ENCODE results near the gene ZNF76. TPM values are rescaled to one million over a fixed set of nuclear protein-coding genes. Genes with fewer than 3 reads are reported as not detected.

The ZNF76 gene
- total RNA-seq, 1 donor from 2014 or later: 57.9 TPM

DNA sequence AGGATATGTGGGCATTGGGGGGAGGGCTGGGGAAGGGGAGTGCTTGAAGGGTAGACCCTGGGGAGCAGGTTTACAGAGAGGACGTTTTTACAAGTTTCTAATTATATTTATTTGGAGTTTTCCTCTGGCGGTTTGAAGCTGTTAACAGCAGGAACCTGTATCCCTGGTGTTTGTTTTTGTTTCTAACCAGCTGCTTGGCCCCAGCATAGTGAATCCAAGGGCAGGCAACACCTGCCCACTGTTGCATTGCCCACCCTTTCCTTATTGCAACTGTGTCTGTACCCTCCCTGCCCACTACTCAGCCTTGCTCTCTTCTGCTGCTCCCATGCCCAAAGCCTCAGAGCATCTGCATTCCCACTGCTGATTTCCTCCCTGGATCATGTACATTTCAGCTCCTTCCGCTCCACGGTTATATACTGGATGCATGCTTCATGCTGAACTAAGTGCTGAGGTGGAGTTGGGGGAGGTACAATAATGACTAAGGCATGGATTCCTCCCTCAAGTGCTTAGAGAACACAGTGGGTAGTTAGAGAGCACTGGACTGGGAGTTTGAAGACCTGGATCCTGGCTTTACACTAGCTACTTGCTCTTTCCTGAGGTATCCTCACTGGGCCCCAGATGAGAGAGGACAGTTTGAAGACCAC is 39.7 kb upstream of the ZNF76 start:
- POLR2A ChIA-PET: no interaction called here
- no peak overlapping the region for H3K27ac Mint-ChIP-seq

GRCh38 chr6:35220711-35221110 is 38.8 kb upstream of the ZNF76 start:
- Mint-ChIP-seq H3K27ac (no peak overlapping the region), H3K4me3 (no peak overlapping the region), H3K36me3 (ENCODE audit: low read depth) (no peaks in the 10 kb centered on the region), H3K27me3 (peaks cover 24% of the 10 kb centered on the region), H3K9me3 (no peaks in the 10 kb centered on the region), H3K4me1 (no peaks in the 10 kb centered on the region)
- DNase-seq: no peak
- no peak for ATAC-seq (ENCODE audit: low read depth)
- ChIA-PET CTCF (no interaction called here), POLR2A (no interaction called here)
- TF ChIP-seq, protein P1, sequence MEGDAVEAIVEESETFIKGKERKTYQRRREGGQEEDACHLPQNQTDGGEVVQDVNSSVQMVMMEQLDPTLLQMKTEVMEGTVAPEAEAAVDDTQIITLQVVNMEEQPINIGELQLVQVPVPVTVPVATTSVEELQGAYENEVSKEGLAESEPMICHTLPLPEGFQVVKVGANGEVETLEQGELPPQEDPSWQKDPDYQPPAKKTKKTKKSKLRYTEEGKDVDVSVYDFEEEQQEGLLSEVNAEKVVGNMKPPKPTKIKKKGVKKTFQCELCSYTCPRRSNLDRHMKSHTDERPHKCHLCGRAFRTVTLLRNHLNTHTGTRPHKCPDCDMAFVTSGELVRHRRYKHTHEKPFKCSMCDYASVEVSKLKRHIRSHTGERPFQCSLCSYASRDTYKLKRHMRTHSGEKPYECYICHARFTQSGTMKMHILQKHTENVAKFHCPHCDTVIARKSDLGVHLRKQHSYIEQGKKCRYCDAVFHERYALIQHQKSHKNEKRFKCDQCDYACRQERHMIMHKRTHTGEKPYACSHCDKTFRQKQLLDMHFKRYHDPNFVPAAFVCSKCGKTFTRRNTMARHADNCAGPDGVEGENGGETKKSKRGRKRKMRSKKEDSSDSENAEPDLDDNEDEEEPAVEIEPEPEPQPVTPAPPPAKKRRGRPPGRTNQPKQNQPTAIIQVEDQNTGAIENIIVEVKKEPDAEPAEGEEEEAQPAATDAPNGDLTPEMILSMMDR (IDR thresholded peaks at IDR 0.05): no peak
- intact Hi-C loops (cut with micrococcal nuclease): no loop called here

More for the DNA sequence above, 39.7 kb upstream of the ZNF76 start:
- TF ChIP-seq, protein P1 (IDR thresholded peaks at IDR 0.05): no peak
- Mint-ChIP-seq H3K36me3 (ENCODE audit: low read depth) (no peaks in the 10 kb centered on the region), H3K27me3 (peaks cover 27% of the 10 kb centered on the region), H3K9me3 (no peaks in the 10 kb centered on the region), H3K4me1 (no peaks in the 10 kb centered on the region), H3K4me3 (no peak overlapping the region)
- no peak for ATAC-seq (ENCODE audit: low read depth)
- CTCF ChIA-PET: interaction anchor here (1.3 kb wide), 1 partner anchor 21 kb away, joined by 3 read pairs; no protein-coding TSS in a partner anchor
- intact Hi-C loops (cut with micrococcal nuclease): no loop called here
- no peak for DNase-seq

- H3K9me3 Mint-ChIP-seq: no peaks in the 10 kb centered on the region
- H3K27ac Mint-ChIP-seq: no peak overlapping the region
- H3K4me3 Mint-ChIP-seq: no peak overlapping the region
- H3K36me3 Mint-ChIP-seq (ENCODE audit: low read depth): no peaks in the 10 kb centered on the region
- POLR2A ChIA-PET: interaction anchor here (0.6 kb wide), 1 partner anchor 32 kb away, joined by 6 read pairs; no protein-coding TSS in a partner anchor
- DNase-seq (no peak), ATAC-seq (ENCODE audit: low read depth) (no peak)
- no peaks in the 10 kb centered on the region for H3K4me1 Mint-ChIP-seq
- CTCF ChIA-PET: no interaction called here
- intact Hi-C loops (cut with micrococcal nuclease): no loop called here
- peaks cover 5% of the 10 kb centered on the region for H3K27me3 Mint-ChIP-seq
- TF ChIP-seq, protein P1 (IDR thresholded peaks at IDR 0.05): no peak
Measured at GRCh38 chr6:35223396-35223795, 36.1 kb upstream of the ZNF76 start.

DNA sequence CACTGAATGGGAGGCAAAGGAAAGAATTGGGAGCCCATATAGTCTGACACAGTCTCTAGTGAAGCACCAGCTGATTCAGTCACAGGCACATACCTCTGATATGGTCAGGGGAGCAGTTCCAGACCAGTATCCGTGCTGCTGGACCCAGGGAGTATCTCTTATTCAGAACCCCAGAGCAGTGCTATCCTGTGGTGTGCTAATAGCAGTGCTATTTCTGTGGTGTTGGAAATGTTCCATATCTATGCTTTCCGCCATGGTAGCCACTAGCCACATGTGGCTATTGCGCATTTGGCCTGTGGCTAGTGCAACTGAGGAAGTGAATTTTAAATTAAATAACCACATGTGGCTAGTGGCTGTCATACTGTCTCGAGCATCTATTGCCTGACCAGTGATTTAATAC is 34.8 kb upstream of the ZNF76 start:
- ATAC-seq (ENCODE audit: low read depth): no peak
- no peak for DNase-seq
- no peak overlapping the region for H3K27ac Mint-ChIP-seq
- intact Hi-C loops (cut with micrococcal nuclease): no loop called here
- peaks cover 5% of the 10 kb centered on the region for H3K27me3 Mint-ChIP-seq
- CTCF ChIA-PET: interaction anchor here (1.6 kb wide), 1 partner anchor 17 kb away, joined by 4 read pairs; no protein-coding TSS in a partner anchor
- no peaks in the 10 kb centered on the region for H3K36me3 Mint-ChIP-seq (ENCODE audit: low read depth)
- POLR2A ChIA-PET: no interaction called here
- H3K4me1 Mint-ChIP-seq: no peaks in the 10 kb centered on the region
- TF ChIP-seq, protein P1 (IDR thresholded peaks at IDR 0.05): no peak
- no peak overlapping the region for H3K4me3 Mint-ChIP-seq
- H3K9me3 Mint-ChIP-seq: no peaks in the 10 kb centered on the region

DNA sequence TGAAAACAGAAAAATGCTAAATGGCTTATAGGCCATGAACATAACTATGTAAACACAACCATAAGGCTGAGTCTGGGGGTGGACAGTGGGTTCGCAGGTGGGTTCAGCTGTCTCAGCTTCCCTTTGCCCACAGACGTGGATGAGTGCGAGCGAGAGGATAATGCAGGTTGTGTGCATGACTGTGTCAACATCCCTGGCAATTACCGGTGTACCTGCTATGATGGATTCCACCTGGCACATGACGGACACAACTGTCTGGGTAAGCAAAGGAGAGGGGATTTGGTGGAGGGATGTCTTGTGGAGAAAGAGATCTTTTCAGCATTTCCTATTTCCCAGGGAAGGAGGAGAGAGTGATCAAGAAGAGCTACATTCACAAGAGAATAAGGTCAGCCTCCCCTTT is 31.1 kb upstream of the ZNF76 start:
- Mint-ChIP-seq H3K27ac (no peak overlapping the region), H3K4me3 (no peak overlapping the region), H3K9me3 (no peaks in the 10 kb centered on the region), H3K4me1 (no peaks in the 10 kb centered on the region), H3K27me3 (no peaks in the 10 kb centered on the region), H3K36me3 (ENCODE audit: low read depth) (no peaks in the 10 kb centered on the region)
- TF ChIP-seq, protein P1 (IDR thresholded peaks at IDR 0.05): no peak
- DNase-seq: no peak
- intact Hi-C loops (cut with micrococcal nuclease): no loop called here
- ChIA-PET CTCF (interaction anchor here (1.3 kb wide), 1 partner anchor 21 kb away, joined by 3 read pairs; no protein-coding TSS in a partner anchor), POLR2A (no interaction called here)
- no peak for ATAC-seq (ENCODE audit: low read depth)

Data from activated B cell treated with CpG ODN at 0.5 μM for 24 hours (primary cell).